IPS DF 4.7 (cell line): ENCODE measurements around the gene RPLP2.

ENCODE experiments used
- DNase-seq: peaks from one replicate; pipeline ENCODE4 v3.0.0-alpha.2; 2013; ENCODE audit warnings: low spot score; ENCODE audit errors: extremely low read depth

Gene RPLP2

GRCh38 chr11:809287-810039, at the start of gene RPLP2:
TSS of gene RPLP2 (plus strand) at chr11:809967. CDS start at chr11:810235, 268 bp downstream.
- DNase-seq = no peak

GRCh38 chr11:760236-760635, 49.5 kb upstream of the RPLP2 start:
- no peak for DNase-seq

DNA sequence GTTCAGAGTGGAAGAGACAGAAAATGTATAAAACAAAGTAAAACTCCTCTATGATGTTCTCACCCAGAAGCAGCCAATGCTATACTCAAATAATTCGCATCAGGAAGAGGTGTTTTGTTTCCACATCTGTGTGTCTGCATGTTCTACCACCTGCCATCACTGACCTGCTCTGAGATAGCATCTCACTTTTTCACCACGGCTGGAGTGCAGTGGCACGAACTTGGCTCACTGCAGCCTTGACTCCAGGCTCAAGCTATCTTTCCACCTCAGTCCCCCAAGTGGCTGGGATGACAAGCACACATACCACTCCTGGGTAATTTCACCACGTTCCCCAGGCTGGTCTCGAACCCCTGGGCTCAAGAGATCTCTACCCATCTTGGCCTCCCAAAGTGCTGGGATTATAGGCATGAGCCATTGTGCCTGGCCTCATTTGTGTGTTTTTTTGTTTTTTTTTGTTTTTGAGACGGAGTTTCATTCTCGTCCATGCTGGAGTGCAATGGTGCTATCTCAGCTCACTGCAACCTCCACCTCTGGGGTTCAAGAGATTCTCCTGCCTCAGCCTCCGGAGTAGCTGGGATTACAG, 48.1 kb upstream of the RPLP2 start:
- DNase-seq = no peak

DNA sequence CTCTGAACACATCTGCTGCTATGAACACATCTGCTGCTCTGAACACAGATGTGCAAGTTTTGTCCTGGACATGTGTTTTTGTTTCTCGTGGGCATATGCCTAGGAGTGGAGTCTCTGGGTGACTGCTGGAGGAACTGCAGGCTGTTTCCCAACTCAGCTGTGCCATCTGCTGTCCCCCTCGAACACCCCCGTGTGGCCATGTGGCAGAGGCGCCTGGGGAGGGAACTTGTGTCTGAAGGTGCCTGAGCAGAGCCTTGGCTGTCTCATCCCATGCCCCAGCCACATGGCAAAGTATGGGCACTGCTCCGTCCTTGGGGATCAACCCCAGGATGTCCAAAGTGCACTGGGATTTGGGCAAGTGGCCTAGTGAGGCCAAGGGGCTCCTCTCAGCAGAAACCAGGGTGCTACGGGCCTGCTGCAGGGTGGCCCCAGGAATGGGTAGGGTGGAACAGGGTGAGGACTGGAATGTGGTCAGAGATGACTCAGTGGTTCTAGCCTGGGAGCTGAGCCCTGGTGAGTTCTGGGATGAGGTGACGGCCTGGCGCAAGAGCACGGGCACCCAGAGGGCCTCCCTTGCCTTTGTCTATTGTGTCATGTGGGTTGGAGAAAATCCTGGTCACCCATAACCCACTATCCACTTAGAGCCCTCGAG, 47.2 kb upstream of the RPLP2 start:
- DNase-seq = no peak

GRCh38 chr11:763073-763463, 46.7 kb upstream of the RPLP2 start:
- DNase-seq = no peak

GRCh38 chr11:763549-764321, 46.0 kb upstream of the RPLP2 start:
- no peak for DNase-seq

- no peak for DNase-seq
Measured at GRCh38 chr11:764322-765024, 45.3 kb upstream of the RPLP2 start.

DNA sequence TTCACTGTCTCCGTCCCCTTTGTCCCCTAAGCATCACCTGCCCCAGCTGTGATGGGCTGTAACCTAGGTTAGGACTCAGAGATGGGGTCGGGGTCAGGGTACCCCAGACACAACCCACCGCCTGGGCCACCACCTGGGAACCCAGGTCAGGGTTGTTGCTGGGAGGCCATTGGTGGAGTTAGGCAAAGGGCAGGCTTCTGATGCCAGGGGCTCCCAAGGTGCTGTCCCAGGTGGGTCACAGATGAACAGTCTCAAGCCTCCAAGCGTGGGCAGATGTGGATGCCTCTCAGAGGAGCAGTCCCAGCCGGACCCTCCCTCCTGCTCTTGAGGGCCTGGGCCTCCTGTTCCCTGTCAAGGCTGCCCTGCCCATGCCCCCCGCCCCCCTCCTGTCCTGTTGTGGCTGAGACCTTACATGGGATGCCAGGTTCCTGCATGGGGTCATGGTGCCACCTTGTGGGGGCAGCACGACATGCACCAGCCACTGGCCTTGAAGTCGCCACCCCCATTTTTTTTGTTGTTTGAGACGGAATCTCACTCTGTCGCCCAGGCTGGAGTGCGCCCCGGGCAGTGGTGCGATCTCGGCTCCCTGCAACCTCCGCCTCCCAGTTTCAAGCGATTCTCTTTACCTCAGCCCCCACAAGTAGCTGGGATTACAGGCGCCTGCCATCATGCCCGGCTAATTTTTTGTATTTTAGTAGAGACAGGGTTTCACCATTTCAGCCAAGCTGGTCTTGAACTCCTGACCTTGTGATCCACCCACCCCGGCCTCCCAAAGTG, 44.6 kb upstream of the RPLP2 start:
- DNase-seq = no peak

DNA sequence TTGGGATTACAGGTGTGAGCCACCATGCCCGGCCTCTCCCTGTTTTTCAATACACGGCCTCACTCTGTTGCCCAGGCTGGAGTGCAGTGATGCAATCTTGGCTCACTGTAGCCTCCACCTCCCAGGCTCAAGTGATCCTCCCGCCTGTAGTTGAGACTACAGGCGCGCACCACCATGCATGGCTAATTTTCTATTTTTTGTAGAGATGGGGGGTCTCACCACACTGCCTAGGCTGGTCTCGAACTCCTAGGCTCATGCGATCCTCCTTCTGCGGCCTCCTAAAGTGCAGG, 44.0 kb upstream of the RPLP2 start:
- DNase-seq = no peak

GRCh38 chr11:766106-766935, 43.4 kb upstream of the RPLP2 start:
- no peak for DNase-seq

DNA sequence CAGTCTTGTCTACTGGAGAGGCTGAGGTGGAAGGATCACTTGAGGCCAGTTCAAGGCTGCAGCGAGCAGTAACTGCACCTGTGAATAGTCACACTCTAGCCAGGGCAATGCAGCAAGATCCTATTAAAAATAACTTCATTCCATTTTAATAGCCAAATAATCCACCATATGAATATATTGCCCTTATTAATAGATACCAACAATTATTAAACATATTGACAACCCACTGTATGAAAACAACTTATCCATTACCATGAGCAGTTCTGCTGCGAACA, 42.9 kb upstream of the RPLP2 start:
- DNase-seq = no peak

DNA sequence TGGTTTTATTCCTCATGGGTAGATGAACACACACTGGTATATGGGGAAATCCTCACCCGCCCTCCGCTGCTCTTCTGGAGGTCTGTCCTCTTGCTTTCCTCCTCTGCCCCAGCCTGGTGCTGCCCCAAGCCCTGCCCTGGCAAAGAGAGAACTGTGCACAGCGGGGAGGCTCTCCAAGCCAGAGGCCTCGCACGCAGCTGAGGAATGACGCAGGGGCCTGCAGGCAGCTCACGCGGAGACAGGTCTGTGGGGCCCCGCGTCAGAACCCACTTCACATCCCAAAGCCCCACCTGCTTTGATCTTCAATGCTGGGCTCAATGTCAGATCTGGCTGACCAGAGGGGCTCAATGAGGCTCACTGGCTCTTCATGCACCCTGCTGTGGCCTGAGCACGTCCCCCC, 42.5 kb upstream of the RPLP2 start:
- no peak for DNase-seq

GRCh38 chr11:769887-770641, 39.7 kb upstream of the RPLP2 start:
- DNase-seq = no peak

DNA sequence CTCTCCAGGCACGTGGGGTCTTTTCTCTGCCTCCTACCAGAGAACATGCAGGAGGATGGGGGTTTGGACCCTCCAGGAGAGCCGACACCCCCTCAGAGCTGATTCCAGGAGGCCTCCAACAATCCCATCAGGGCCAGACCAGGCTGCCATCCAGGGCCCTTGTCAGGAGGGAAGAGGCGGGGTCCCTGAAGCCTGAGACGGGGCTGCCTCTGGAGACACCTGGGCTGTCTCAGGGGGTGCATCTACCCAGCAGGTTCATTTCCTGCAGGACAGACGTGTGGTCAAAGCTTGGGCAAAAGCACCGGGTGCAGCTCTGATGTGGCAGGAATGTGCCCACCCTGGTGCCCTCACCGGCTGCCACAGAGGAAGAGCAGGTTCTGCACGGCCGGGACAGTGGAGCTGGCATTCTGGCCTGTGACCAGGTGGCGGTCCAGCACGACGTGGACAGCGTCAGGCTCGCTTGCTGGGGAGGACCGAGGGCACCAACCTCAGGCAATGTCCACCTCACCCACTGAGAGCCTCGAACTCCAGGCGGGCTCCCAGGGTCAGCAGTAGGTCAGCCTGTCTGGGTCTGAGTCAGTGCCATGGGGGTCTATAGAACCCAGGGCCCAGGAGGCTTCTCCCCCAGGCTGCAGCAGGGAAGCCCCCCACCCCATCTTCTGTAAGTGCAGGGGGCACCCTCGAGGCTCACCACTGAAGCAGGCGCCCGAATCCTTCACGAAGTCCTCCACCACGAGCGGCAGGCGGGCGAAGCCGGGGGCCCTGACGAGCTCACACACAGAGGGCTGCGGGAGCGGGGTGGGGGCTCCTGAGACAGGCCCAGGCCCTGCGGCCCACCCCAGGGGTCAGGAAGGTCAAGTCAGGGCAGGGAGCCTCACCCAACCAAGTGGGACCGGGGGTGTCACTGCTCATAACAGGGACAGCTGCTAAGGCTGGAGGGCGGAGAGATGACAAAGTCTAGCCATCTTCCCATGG, 38.8 kb upstream of the RPLP2 start:
- DNase-seq = no peak

GRCh38 chr11:771617-772204, 38.1 kb upstream of the RPLP2 start:
- DNase-seq = no peak

DNA sequence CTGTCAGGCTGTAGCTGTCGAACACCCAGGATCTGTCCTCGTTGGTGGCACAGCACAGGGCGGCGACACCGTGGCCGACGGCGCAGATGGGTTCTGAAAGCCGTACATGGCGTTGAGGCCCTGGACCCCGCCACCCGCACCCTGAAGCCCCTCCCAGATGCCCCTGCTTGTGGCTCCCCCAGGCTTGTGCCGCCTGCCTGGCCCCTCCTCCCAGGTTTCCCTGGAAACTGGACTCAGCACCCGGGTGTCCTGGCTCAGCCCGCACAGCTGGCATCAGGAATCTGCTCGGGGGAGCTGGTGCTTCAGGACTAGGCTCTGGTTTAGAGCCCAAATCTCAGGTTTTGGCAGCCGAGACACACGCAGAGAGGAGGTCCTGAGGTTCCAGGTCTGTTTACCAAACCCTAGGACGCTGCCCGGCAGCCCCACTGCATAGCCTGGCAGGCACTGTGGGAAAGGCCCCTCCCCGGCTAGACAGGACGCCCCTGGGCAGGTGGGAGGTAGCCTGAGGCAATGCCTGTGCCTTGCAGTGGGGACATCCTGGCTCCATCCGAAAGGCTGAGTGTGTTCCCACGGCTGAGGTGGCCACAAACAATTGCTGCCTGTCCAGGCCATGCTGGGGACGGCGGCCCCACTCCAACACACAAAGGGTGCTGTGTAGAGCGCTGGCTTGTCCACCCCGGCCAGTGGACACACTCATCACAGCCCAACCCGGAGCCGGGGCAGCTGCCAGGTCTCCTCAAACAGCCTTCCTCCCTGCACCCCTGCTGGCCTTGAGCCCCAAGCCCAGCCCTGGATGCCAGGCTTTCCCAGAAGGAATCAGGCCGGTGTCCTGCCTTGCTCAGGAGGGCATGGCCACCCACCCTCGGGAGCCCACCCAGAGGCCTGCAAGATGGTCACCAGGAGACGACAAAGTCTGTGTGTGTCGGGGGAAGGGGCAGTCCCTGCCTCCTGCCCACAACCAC, 37.1 kb upstream of the RPLP2 start:
- no peak for DNase-seq

- no peak for DNase-seq
Measured at GRCh38 chr11:773425-773824, 36.3 kb upstream of the RPLP2 start.
